Measurements from ENCODE around the gene PLXNB3.

The PLXNB3 gene

GRCh38 chrX:153783378-153784013 lies 19.4 kb downstream of the PLXNB3 start:
- peaks cover 5% of the 10 kb centered on the region for H3K4me1 Mint-ChIP-seq
- no peaks in the 10 kb centered on the region for H3K36me3 Mint-ChIP-seq
- H3K9me3 Mint-ChIP-seq = no peaks in the 10 kb centered on the region
- no peak overlapping the region for H3K27ac Mint-ChIP-seq
- H3K4me3 Mint-ChIP-seq = no peak overlapping the region
- H3K27me3 Mint-ChIP-seq = no peaks in the 10 kb centered on the region

DNA sequence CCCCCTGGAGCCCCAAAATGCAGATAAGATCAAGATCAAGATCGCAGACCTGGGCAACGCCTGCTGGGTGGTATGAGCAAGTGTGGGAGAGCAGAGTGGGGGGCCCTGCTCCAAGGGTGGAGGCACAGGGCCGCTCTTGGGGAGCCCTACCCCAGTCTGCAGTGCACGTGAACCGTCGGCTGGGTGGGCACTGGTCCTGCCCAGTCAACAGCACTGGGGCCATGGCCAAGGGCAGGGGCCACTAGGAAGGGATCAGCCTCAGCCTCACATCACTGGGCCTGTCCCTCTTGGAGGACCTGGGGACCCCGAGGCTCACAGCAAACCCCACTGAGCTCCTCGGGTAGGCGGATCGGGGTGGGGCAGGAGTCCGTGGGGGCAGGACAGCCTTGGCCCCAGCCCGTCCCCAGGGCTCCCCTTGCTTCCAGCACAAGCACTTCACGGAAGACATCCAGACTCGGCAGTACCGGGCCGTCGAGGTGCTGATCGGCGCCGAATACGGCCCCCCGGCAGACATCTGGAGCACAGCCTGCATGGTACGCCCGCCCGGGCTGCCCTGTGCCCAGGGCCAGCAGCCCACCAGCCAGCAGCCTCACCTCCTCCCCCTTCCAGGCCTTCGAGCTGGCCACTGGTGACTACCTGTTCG lies 20.4 kb downstream of the PLXNB3 start:
- Mint-ChIP-seq H3K27me3 (no peaks in the 10 kb centered on the region), H3K9me3 (no peaks in the 10 kb centered on the region), H3K4me3 (no peak overlapping the region), H3K27ac (no peak overlapping the region), H3K36me3 (no peaks in the 10 kb centered on the region), H3K4me1 (peaks cover 5% of the 10 kb centered on the region)

- Mint-ChIP-seq H3K9me3 (no peaks in the 10 kb centered on the region), H3K27ac (no peak overlapping the region), H3K36me3 (no peaks in the 10 kb centered on the region), H3K4me3 (no peak overlapping the region), H3K27me3 (no peaks in the 10 kb centered on the region), H3K4me1 (peaks cover 8% of the 10 kb centered on the region)
These were observed 22.6 kb downstream of the PLXNB3 start for GRCh38 chrX:153786669-153787068.

GRCh38 chrX:153789654-153790053 lies 25.6 kb downstream of the PLXNB3 start:
- Mint-ChIP-seq H3K9me3 (no peaks in the 10 kb centered on the region), H3K27me3 (no peaks in the 10 kb centered on the region), H3K27ac (no peak overlapping the region), H3K36me3 (no peaks in the 10 kb centered on the region), H3K4me3 (no peak overlapping the region), H3K4me1 (peaks cover 16% of the 10 kb centered on the region)

GRCh38 chrX:153791104-153791852 lies 27.2 kb downstream of the PLXNB3 start:
- H3K27me3 Mint-ChIP-seq = no peaks in the 10 kb centered on the region
- H3K27ac Mint-ChIP-seq = no peak overlapping the region
- H3K4me1 Mint-ChIP-seq = peaks cover 22% of the 10 kb centered on the region
- H3K9me3 Mint-ChIP-seq = no peaks in the 10 kb centered on the region
- no peak overlapping the region for H3K4me3 Mint-ChIP-seq
- no peaks in the 10 kb centered on the region for H3K36me3 Mint-ChIP-seq

- Mint-ChIP-seq H3K4me1 (peaks cover 24% of the 10 kb centered on the region), H3K36me3 (no peaks in the 10 kb centered on the region), H3K9me3 (no peaks in the 10 kb centered on the region), H3K4me3 (peak overlapping the region; percentile 96), H3K27ac (no peak overlapping the region), H3K27me3 (no peaks in the 10 kb centered on the region)
These were observed 28.3 kb downstream of the PLXNB3 start for GRCh38 chrX:153792368-153792767.

DNA sequence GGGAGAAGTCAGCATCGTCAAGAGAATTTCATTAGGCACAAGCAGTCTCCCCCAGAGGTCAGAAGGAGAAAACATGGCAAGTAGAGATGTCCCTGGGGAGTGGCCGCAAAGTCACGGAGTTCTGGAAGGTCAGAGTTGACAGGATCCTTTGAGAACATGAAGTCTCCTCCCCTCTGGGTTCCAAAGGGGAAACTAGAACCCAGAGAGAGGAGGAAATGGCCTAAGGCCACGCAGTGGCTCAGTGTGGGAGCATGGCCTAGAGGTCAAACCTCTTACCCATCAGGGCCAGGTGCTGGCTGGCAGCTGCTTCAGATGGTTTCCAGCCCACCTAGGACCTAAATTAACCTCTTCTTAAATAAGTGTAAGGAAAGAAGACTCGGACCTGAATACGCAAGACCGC lies 29.2 kb downstream of the PLXNB3 start:
- Mint-ChIP-seq H3K27ac (peak overlapping the region; percentile 91), H3K27me3 (no peaks in the 10 kb centered on the region), H3K9me3 (no peaks in the 10 kb centered on the region), H3K36me3 (peaks cover 1% of the 10 kb centered on the region), H3K4me3 (peak overlapping the region; percentile 96), H3K4me1 (peaks cover 24% of the 10 kb centered on the region)

DNA sequence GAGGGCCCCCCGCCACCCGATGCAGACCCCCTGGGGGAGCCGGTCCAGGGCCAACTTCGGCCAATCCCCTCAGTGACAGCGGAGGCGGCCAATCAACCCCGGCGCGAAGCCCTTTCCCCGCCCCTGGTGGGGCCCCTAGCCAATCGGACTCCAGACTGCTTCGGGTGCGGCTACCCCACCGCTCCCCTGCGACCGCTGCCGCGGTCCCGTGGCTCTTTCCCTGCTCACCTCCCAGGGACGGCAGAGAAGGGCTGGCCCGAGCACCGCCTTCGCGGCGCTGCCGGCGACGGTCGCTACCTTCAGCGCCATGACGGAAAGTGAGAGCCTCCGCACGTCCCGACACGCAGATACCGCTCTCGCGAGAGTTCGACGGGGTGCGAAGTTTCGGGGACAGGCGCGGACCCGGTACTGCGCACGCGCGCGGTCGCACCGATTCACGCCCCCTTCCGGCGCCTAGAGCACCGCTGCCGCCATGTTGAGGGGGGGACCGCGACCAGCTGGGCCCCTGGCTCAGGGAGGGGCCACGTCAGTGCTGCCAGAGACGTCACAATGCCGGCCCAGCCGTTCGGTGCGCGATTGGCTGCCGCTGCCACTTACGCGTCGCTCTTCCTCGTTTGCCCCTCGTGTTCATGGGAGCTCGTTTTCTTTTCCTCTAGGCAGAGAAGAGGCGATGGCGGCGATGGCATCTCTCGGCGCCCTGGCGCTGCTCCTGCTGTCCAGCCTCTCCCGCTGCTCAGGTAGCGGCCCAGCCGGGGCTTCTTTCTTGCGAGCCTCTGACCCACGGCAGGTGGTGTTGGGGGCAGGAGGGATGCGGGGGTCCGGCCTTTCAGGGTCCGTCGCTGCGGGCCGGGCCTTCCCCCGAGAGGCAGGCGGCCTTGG lies 30.2 kb downstream of the PLXNB3 start, which contains the start of the genes IDH3G and SSR4:
IDH3G (minus strand) TSS at position 358 of the 879 bp plus-strand sequence; CDS start at position 309, 49 bp downstream.
SSR4 (plus strand) TSS at position 651 of the 879 bp plus-strand sequence; CDS start at position 671, 20 bp downstream.
- H3K27ac Mint-ChIP-seq = peak within 1 kb of the TSS; percentile 97
- H3K4me1 Mint-ChIP-seq = peaks cover 24% of the 10 kb centered on the region
- H3K27me3 Mint-ChIP-seq = no peaks in the 10 kb centered on the region
- H3K9me3 Mint-ChIP-seq = no peaks in the 10 kb centered on the region
- H3K4me3 Mint-ChIP-seq = peak within 1 kb of the TSS; percentile 96
- H3K36me3 Mint-ChIP-seq = peaks cover 1% of the 10 kb centered on the region

DNA sequence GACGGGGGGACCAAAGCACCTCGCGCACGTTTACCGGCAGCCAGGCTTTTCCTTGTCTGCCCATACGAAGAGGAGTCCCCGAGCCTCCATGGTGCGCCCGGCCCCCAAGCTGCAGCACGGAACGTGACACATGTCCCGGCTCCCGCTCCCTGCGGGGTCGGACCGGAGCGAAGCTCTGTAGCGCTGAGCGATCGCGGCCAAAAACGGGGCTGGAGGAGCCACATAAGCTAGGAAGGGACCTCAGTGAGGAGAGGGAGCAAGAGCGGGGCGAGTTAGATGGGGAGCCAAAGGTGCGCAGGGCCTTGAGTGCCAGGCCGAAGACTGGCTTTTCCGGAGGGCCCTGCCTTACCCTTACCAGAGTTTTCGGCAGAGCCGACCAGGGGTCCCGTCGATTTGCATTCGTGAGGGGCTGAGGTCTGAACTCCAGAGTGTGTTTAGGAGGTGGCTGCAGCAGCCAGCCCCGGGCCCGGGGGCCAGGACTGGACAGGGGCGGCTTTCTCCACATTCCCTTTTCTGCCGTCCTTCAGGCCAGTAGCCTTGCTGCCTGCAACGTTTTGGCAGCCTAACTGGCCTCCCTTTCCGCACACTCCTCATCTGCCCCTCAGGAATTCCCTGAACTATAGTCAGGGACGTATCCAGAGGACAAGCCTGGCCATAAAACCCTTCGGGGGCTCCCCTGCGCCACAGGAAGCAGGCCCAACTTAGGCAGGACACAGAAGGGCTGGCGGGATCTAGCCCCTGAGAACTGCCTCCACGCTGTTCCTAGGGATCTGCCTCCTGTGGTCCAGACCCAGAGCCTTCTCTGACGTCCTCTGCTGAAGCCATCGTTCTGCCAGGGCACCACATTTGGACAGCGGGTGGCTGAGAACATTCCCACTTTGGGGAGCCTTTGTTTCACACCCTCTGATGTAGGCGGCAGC lies 31.1 kb downstream of the PLXNB3 start:
- H3K4me1 Mint-ChIP-seq = peaks cover 24% of the 10 kb centered on the region
- no peaks in the 10 kb centered on the region for H3K9me3 Mint-ChIP-seq

DNA sequence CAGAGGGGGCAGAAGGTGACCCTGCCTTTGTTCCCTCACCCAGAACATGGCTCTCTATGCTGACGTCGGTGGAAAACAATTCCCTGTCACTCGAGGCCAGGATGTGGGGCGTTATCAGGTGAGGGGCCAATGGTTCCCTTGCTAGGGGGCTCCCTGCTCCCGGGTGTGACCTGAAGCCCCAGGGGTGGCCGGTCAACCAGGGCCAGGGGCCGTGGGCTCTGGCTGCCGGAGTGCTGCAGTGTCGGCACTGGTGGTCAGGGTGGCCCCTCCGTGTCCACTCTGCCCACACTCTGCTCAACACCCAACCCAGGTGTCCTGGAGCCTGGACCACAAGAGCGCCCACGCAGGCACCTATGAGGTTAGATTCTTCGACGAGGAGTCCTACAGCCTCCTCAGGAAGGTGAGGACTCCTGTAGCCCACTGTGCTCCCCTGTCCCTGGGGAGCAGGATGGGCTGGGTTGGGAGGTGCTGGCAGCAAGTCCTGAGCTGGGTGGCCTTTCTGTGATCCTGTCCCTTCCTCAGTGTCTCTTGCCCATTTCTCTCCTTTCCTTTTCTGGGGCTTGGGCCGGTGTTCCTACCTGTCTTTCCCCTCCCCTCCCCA lies 33.5 kb downstream of the PLXNB3 start:
- H3K27me3 Mint-ChIP-seq = no peaks in the 10 kb centered on the region
- no peak overlapping the region for H3K27ac Mint-ChIP-seq

More for the DNA sequence above, 31.1 kb downstream of the PLXNB3 start:
- H3K27me3 Mint-ChIP-seq = no peaks in the 10 kb centered on the region
- H3K36me3 Mint-ChIP-seq = peaks cover 1% of the 10 kb centered on the region
- H3K4me3 Mint-ChIP-seq = peak overlapping the region; percentile 96
- peak overlapping the region; percentile 96 for H3K27ac Mint-ChIP-seq

DNA sequence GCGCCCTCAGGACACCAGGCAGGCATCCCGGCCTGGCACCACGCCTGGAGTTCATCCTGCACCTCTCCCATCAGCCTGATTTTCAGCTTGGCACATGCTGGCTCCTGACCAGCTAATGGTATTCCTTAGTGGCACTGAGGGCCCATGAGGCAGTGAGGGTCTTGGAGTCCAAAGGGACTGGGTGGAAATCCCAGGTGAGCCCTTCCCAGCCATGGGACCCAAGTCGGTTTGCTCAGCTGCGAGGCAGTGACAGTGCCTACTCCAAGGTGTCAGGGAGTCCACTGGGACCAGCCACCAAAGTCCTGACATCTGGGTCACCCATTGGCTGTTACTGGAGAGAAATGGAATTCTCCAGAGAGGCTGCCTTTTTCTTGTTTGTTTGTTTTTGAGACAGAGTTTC lies 35.3 kb downstream of the PLXNB3 start:
- Mint-ChIP-seq H3K9me3 (no peaks in the 10 kb centered on the region), H3K27ac (no peak overlapping the region), H3K4me1 (peaks cover 8% of the 10 kb centered on the region), H3K36me3 (peaks cover 1% of the 10 kb centered on the region), H3K27me3 (no peaks in the 10 kb centered on the region), H3K4me3 (no peak overlapping the region)

More for the DNA sequence above, 33.5 kb downstream of the PLXNB3 start:
- Mint-ChIP-seq H3K9me3 (no peaks in the 10 kb centered on the region), H3K4me3 (no peak overlapping the region), H3K36me3 (peaks cover 1% of the 10 kb centered on the region), H3K4me1 (peaks cover 15% of the 10 kb centered on the region)

- Mint-ChIP-seq H3K4me3 (no peak overlapping the region), H3K4me1 (peaks cover 8% of the 10 kb centered on the region), H3K27me3 (no peaks in the 10 kb centered on the region), H3K9me3 (no peaks in the 10 kb centered on the region), H3K27ac (no peak overlapping the region), H3K36me3 (peaks cover 1% of the 10 kb centered on the region)
These were observed 36.2 kb downstream of the PLXNB3 start for GRCh38 chrX:153800177-153800722.

DNA sequence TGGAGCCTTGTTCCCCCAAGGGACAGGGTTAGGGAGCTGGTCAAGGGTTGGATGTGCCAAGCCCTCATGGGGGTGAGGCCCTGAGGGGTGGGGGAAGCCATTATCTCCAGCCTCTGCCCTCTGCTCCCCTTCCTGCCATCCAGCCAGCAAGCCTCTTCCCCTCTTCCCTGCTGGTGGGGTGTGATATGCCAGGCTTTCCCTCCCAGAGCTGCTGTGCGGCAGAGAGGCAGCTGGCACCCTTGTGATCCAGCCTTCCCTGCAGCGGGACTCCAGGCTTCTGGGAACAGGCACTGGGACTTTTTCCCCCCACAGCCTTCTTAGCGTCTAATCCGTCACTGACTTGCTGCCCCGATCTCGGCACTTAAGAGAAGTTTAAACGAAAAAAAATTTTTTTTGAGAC lies 36.7 kb downstream of the PLXNB3 start:
- H3K9me3 Mint-ChIP-seq = no peaks in the 10 kb centered on the region
- H3K4me1 Mint-ChIP-seq = peaks cover 7% of the 10 kb centered on the region
- H3K36me3 Mint-ChIP-seq = peaks cover 1% of the 10 kb centered on the region
- H3K27me3 Mint-ChIP-seq = no peaks in the 10 kb centered on the region
- H3K4me3 Mint-ChIP-seq = no peak overlapping the region
- no peak overlapping the region for H3K27ac Mint-ChIP-seq

DNA sequence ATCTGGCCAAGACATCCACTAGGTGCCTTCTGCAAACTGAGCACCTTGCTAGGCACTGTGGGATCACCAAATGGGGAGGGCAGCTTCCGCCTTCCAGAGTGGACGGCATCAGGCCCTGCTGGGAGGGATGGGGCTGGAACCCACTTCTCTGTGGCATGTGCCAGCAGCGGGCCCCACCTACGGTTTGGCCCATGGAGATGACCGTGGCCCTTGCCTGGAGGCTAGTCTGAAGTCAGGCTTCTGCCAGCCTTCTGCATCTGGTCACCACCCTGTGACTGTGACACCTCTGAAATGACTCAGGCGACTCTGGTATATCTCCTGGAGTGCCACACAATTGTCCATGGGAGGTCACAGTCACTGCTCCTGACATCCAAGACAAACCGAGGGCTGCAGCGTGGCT lies 37.6 kb downstream of the PLXNB3 start:
- Mint-ChIP-seq H3K4me1 (no peaks in the 10 kb centered on the region), H3K9me3 (no peaks in the 10 kb centered on the region), H3K27ac (no peak overlapping the region), H3K27me3 (no peaks in the 10 kb centered on the region), H3K36me3 (peaks cover 1% of the 10 kb centered on the region), H3K4me3 (no peak overlapping the region)
